H1 (cell line): ENCODE results near the gene HES4. TPM values are rescaled to one million over a fixed set of nuclear protein-coding genes. Genes with fewer than 3 reads are reported as not detected.

Experiments
- CTCF ChIA-PET: fragments of 300-600 bp; sonication (Branson Sonifier 250); formaldehyde crosslinking; loops from one replicate; lab custom pipeline; 2021; ENCODE audit not compliant: partially characterized antibody; lab: Charles Lee
- POLR2A ChIA-PET: fragments of 300-600 bp; sonication (Branson Sonifier 250); formaldehyde crosslinking; loops from one replicate; lab custom pipeline; 2021; ENCODE audit warnings: inconsistent platforms; ENCODE audit not compliant: partially characterized antibody; lab: Charles Lee
- DNase-seq, 2 experiments: peaks; one replicate each; pipeline versions ENCODE4 v3.0.0 to v3.0.0-alpha.2; 2010 to 2022; ENCODE audit warnings: low spot score in 2 of 2, low read depth in 1 of 2, mixed read lengths in 1 of 2
- FAIRE-seq: peaks from 2 replicates; lab custom pipeline; 2011; peaks lifted over from hg19 to GRCh38; lab: Jason Lieb, UNC
- H2AFZ ChIP-seq: 2 replicates; pipeline ENCODE4 v1.8.1; 2012; ENCODE audit warnings: low read length, inconsistent platforms
- H2AK5ac ChIP-seq: 2 replicates; pipeline ENCODE4 v1.6.1; 2013; ENCODE audit warnings: low read depth, low read length
- H2BK120ac ChIP-seq: replicated peaks from 2 replicates; pipeline ENCODE3; 2013; ENCODE audit warnings: low read depth, low read length, inconsistent platforms
- H2BK12ac ChIP-seq: 2 replicates; pipeline ENCODE4 v1.6.1; 2013; ENCODE audit warnings: low read depth, low read length
- H2BK15ac ChIP-seq: 2 replicates; pipeline ENCODE4 v1.6.1; 2013; ENCODE audit warnings: low read length
- H2BK20ac ChIP-seq: 2 replicates; pipeline ENCODE4 v1.6.1; 2013; ENCODE audit warnings: low read length
- H2BK5ac ChIP-seq: 2 replicates; pipeline ENCODE4 v1.6.1; 2013; ENCODE audit warnings: low read depth, low read length
- H3K14ac ChIP-seq: 2 replicates; pipeline ENCODE4 v1.6.1; 2013; ENCODE audit warnings: inconsistent platforms; ENCODE audit not compliant: insufficient read length
- H3K18ac ChIP-seq: 2 replicates; pipeline ENCODE4 v1.6.1; 2013; ENCODE audit warnings: low read length; ENCODE audit errors: extremely low read depth
- H3K23ac ChIP-seq: 2 replicates; pipeline ENCODE4 v1.6.1; 2013; ENCODE audit warnings: inconsistent platforms; ENCODE audit not compliant: insufficient read length
- H3K23me2 ChIP-seq: 2 replicates; pipeline ENCODE4 v1.6.1; 2013; ENCODE audit warnings: low read depth, low read length
- H3K27ac ChIP-seq: 2 replicates; pipeline ENCODE4 v1.6.1; 2011; ENCODE audit warnings: low read depth, low read length, inconsistent platforms
- H3K27me3 ChIP-seq, 4 experiments: replicated peaks in 1 of 4; 1 replicate in 1 of 4; 2 replicates in 3 of 4; pipeline versions ENCODE4 v1.6.1 to v1.8.1; 2011 to 2013; ENCODE audit warnings: low read length in 3 of 4, mild to moderate bottlenecking in 3 of 4, inconsistent platforms in 2 of 4, mixed read lengths in 2 of 4, moderate library complexity in 1 of 4; ENCODE audit not compliant: control insufficient read depth in 3 of 4, insufficient read depth in 3 of 4; ENCODE audit errors: extremely low read depth in 1 of 4
- H3K36me3 ChIP-seq, 4 experiments: 2 replicates each; pipeline versions ENCODE4 v1.6.1 to v1.8.1; 2011 to 2013; ENCODE audit warnings: mild to moderate bottlenecking in 4 of 4, low read length in 3 of 4, moderate library complexity in 2 of 4, control low read depth in 1 of 4, inconsistent platforms in 1 of 4; ENCODE audit not compliant: insufficient read depth in 4 of 4, control insufficient read depth in 2 of 4
- H3K4ac ChIP-seq: replicated peaks from 2 replicates; pipeline ENCODE3; 2013; ENCODE audit warnings: low read length, low read depth, mixed read lengths, inconsistent platforms; ENCODE audit not compliant: insufficient read length
- H3K4me1 ChIP-seq, 4 experiments: replicated peaks in 1 of 4; 1 replicate in 1 of 4; 2 replicates in 3 of 4; pipeline versions ENCODE4 v1.6.1 to v1.8.1; 2011 to 2013; ENCODE audit warnings: low read length in 3 of 4, inconsistent platforms in 2 of 4, mixed read lengths in 1 of 4; ENCODE audit not compliant: insufficient read depth in 4 of 4, control insufficient read depth in 3 of 4
- H3K4me2 ChIP-seq, 2 experiments: 2 replicates each; pipeline versions ENCODE4 v1.6.1 to v1.8.1; 2011 to 2013; ENCODE audit warnings: low read depth in 2 of 2, low read length in 2 of 2, control low read depth in 1 of 2, inconsistent platforms in 1 of 2, mild to moderate bottlenecking in 1 of 2; ENCODE audit not compliant: insufficient read depth in 1 of 2
- H3K4me3 ChIP-seq, 4 experiments: fragments of 200-600, 300-600 bp in 1 of 4; sonication (generic), shearing (Covaris generic), sonication (Bioruptor Twin) in 1 of 4; 2 replicates each; pipeline versions ENCODE4 v1.5.1 to v1.8.1; 2011 to 2016; ENCODE audit warnings: low read length in 4 of 4, low read depth in 3 of 4, control low read depth in 2 of 4, inconsistent platforms in 2 of 4, mild to moderate bottlenecking in 2 of 4, mixed read lengths in 1 of 4, moderate library complexity in 1 of 4; ENCODE audit not compliant: insufficient read depth in 2 of 4; ENCODE audit errors: extremely low read depth in 1 of 4
- H3K56ac ChIP-seq: replicated peaks from 2 replicates; pipeline ENCODE3; 2013; ENCODE audit warnings: low read depth, mild to moderate bottlenecking, mixed read lengths, low read length, inconsistent platforms; ENCODE audit not compliant: insufficient read length
- H3K79me1 ChIP-seq: 2 replicates; pipeline ENCODE4 v1.6.1; 2013; ENCODE audit warnings: low read depth, low read length, control low read depth
- H3K79me2 ChIP-seq, 2 experiments: 2 replicates each; pipeline versions ENCODE4 v1.6.1 to v1.8.1; 2012 to 2013; ENCODE audit warnings: low read length in 2 of 2, mild to moderate bottlenecking in 2 of 2, inconsistent platforms in 1 of 2; ENCODE audit not compliant: insufficient read depth in 2 of 2, control insufficient read depth in 1 of 2
- H3K9ac ChIP-seq, 4 experiments: replicated peaks in 1 of 4; 1 replicate in 1 of 4; 2 replicates in 3 of 4; pipeline versions ENCODE4 v1.6.1 to v1.8.1; 2011 to 2013; ENCODE audit warnings: low read depth in 3 of 4, low read length in 3 of 4, control low read depth in 2 of 4, mild to moderate bottlenecking in 2 of 4, moderate library complexity in 2 of 4, inconsistent platforms in 1 of 4; ENCODE audit errors: extremely low read depth in 1 of 4
- H3K9me3 ChIP-seq, 2 experiments: 2 replicates each; pipeline versions ENCODE4 v1.6.1 to v1.8.1; 2012 to 2013; ENCODE audit warnings: mild to moderate bottlenecking in 2 of 2, moderate library complexity in 2 of 2, control low read depth in 1 of 2, inconsistent platforms in 1 of 2, low read depth in 1 of 2, low read length in 1 of 2, mixed read lengths in 1 of 2; ENCODE audit not compliant: insufficient read depth in 2 of 2
- H4K20me1 ChIP-seq, 2 experiments: replicated peaks in 1 of 2; 2 replicates each; pipeline versions ENCODE3 to v1.8.1; 2011 to 2013; ENCODE audit warnings: inconsistent platforms in 2 of 2, low read length in 2 of 2, mild to moderate bottlenecking in 1 of 2; ENCODE audit not compliant: insufficient read depth in 2 of 2, control insufficient read depth in 1 of 2
- H4K5ac ChIP-seq: 2 replicates; pipeline ENCODE4 v1.6.1; 2013; ENCODE audit warnings: low read length, low read depth, mixed read lengths, inconsistent platforms; ENCODE audit not compliant: insufficient read length
- H4K8ac ChIP-seq: 2 replicates; pipeline ENCODE4 v1.8.0; 2013; ENCODE audit warnings: mild to moderate bottlenecking, moderate library complexity, low read length, inconsistent platforms; ENCODE audit not compliant: insufficient read depth; ENCODE audit errors: extremely low read depth
- H4K91ac ChIP-seq: replicated peaks from 2 replicates; pipeline ENCODE3; 2013; ENCODE audit warnings: low read length, mixed read lengths, inconsistent platforms; ENCODE audit not compliant: insufficient read length
- CTCF ChIP-seq, 3 experiments: IDR thresholded peaks; 1 replicate in 2 of 3; 2 replicates in 1 of 3; pipeline versions ENCODE4 v1.5.1 to v1.6.1; 2011; ENCODE audit warnings: low read length in 3 of 3, mild to moderate bottlenecking in 3 of 3, inconsistent platforms in 2 of 3, low read depth in 1 of 3, moderate library complexity in 1 of 3; ENCODE audit not compliant: insufficient read depth in 1 of 3; ENCODE audit errors: control extremely low read depth in 1 of 3
- KDM1A ChIP-seq: fragments of 200-600, 300-600 bp; sonication (generic); IDR thresholded peaks from 2 replicates; pipeline ENCODE4 v1.7.1; 2016; ENCODE audit warnings: mild to moderate bottlenecking, low read length, borderline replicate concordance
- TAF7 ChIP-seq: optimal IDR thresholded peaks from 2 replicates; pipeline ENCODE3; 2011; ENCODE audit warnings: low read depth, mild to moderate bottlenecking, inconsistent platforms, low read length, moderate library complexity, borderline replicate concordance
- WGBS, 2 experiments: shearing (Covaris generic) in 1 of 2; methylation state at CpG; one replicate each; pipeline versions ENCODE4 v1.1.6 to v1.1.7; 2013 to 2015; ENCODE audit warnings: low lambda C conversion rate in 2 of 2, mixed read lengths in 2 of 2, inconsistent platforms in 1 of 2, low coverage in 1 of 2, missing lambda C conversion rate in 1 of 2; ENCODE audit not compliant: insufficient replicate concordance in 2 of 2, insufficient coverage in 1 of 2, insufficient read length in 1 of 2; ENCODE audit errors: extremely low coverage in 1 of 2, missing lambda C conversion rate in 1 of 2; 5-methylcytosine and 5-hydroxymethylcytosine counted together
- polyA plus RNA-seq, 7 experiments: library from polyadenylated mRNA; depleted of rRNA in 3 of 7; stranded (reverse) in 5 of 7; unstranded in 2 of 7; fragments of >200 nt in 5 of 7; fragments of 200-250 nt in 2 of 7; gene quantifications; 1 replicate in 5 of 7; 2 replicates in 1 of 7; 4 replicates in 1 of 7; pipeline versions ENCODE4 v1.2.1 to v1.2.3, GENCODE V29; 2011 to 2013; ENCODE audit warnings: missing spikeins in 2 of 7, mixed read lengths in 2 of 7
- total RNA-seq: library from RNA; stranded (reverse); fragmentation: NEBNext Ultra II Directional; extraction: Animal tissue kit (Norgen Biotek cat#: 25700); gene quantifications from 2 replicates; pipeline ENCODE4 v1.2.1, GENCODE V29; 2021

Gene HES4
- total and polyA plus RNA-seq, 2 of the 8 experiments (the other 6 are each of a cell fraction or from before 2014, with no cell fraction given), result 2.8 to 3.5 TPM

- Histone ChIP-seq H4K8ac (no peak overlapping the region; the same call in 1 of the 2 replicates), H4K5ac (no peak overlapping the region), H3K27me3 (no peaks in the 10 kb centered on the region), H3K4me2 (no peak overlapping the region), H3K36me3 (peaks cover 8 to 61% (median 49%) of the 10 kb centered on the region in 4 experiments), H3K27ac (no peak overlapping the region), H3K14ac (no peak overlapping the region), H3K56ac (no peak overlapping the region), H4K91ac (no peak overlapping the region), H2AFZ (no peak overlapping the region), H3K4me3 (no peak overlapping the region), H3K79me1 (peaks cover 8% of the 10 kb centered on the region), H3K9me3 (no peaks in the 10 kb centered on the region), H4K20me1 (peaks cover 21 to 37% of the 10 kb centered on the region in 2 experiments), H3K9ac (no peak overlapping the region; a peak in 1 of 7 replicates), H3K79me2 (no peaks in the 10 kb centered on the region; a peak in 1 of 4 replicates), H3K23ac (no peak overlapping the region), H2BK15ac (no peak overlapping the region), H2BK120ac (no peak overlapping the region), H3K18ac (no peak overlapping the region), H2BK12ac (no peak overlapping the region), H2BK5ac (no peak overlapping the region), H3K23me2 (no peaks in the 10 kb centered on the region), H2BK20ac (no peak overlapping the region; the same call in 1 of the 2 replicates), H3K4me1 (no peaks in the 10 kb centered on the region; a peak in 1 of 7 replicates), H3K4ac (no peak overlapping the region), H2AK5ac (no peak overlapping the region)
- FAIRE-seq (no peak), DNase-seq (no peak)
- 95% methylated on average over 9 of the region's 9 CpGs; no CpG with 5 or more reads in 1 of the 2 experiments for WGBS, 2 experiments
- ChIA-PET POLR2A (interaction anchor here (1.0 kb wide), 1 partner anchor 9 kb away, joined by 3 read pairs; no protein-coding TSS in a partner anchor), CTCF (no interaction called here)
- TF ChIP-seq TAF7 (no peak), CTCF (IDR thresholded peaks at IDR 0.05; ENCODE audit: control extremely low read depth in 1 of 3, insufficient read depth in 1 of 3, low read depth in 1 of 3, low read length in 3 of 3) (no peak), KDM1A (0 out of 2 replicates have a peak, but pooled peaks have one; percentile 29)
Measured at GRCh38 chr1:950268-950667, 49.6 kb downstream of the HES4 start.
